Epithelial cell of esophagus (primary cell): ENCODE data around the gene PAQR6.

ENCODE experiments used
- DNase-seq: peaks from one replicate; pipeline ENCODE4 v3.0.0; 2010; ENCODE audit warnings: low read depth
- H3K4me3 ChIP-seq: 2 replicates; pipeline ENCODE4 v1.5.1; 2011; ENCODE audit warnings: mild to moderate bottlenecking, low read length, control low read depth
- TF ChIP-seq, protein P1 (sequence below): IDR thresholded peaks from 2 replicates; pipeline ENCODE4 v1.5.1; 2011; ENCODE audit warnings: low read depth, mild to moderate bottlenecking, low read length, control low read depth, inconsistent platforms; ENCODE audit not compliant: insufficient read depth; ENCODE audit errors: missing control alignments

PAQR6 gene

GRCh38 chr1:156233426-156234127, 14.3 kb downstream of the PAQR6 start:
- peak; percentile 44 for DNase-seq
- H3K4me3 ChIP-seq, result no peak overlapping the region
- TF ChIP-seq, protein P1, sequence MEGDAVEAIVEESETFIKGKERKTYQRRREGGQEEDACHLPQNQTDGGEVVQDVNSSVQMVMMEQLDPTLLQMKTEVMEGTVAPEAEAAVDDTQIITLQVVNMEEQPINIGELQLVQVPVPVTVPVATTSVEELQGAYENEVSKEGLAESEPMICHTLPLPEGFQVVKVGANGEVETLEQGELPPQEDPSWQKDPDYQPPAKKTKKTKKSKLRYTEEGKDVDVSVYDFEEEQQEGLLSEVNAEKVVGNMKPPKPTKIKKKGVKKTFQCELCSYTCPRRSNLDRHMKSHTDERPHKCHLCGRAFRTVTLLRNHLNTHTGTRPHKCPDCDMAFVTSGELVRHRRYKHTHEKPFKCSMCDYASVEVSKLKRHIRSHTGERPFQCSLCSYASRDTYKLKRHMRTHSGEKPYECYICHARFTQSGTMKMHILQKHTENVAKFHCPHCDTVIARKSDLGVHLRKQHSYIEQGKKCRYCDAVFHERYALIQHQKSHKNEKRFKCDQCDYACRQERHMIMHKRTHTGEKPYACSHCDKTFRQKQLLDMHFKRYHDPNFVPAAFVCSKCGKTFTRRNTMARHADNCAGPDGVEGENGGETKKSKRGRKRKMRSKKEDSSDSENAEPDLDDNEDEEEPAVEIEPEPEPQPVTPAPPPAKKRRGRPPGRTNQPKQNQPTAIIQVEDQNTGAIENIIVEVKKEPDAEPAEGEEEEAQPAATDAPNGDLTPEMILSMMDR, result no peak

GRCh38 chr1:156232201-156232894, 15.5 kb downstream of the PAQR6 start:
- TF ChIP-seq, protein P1, result no peak
- DNase-seq, result no peak
- H3K4me3 ChIP-seq, result no peak overlapping the region

GRCh38 chr1:156230473-156230837, 17.4 kb downstream of the PAQR6 start:
- H3K4me3 ChIP-seq, result no peak overlapping the region
- TF ChIP-seq, protein P1, result no peak
- no peak for DNase-seq

DNA sequence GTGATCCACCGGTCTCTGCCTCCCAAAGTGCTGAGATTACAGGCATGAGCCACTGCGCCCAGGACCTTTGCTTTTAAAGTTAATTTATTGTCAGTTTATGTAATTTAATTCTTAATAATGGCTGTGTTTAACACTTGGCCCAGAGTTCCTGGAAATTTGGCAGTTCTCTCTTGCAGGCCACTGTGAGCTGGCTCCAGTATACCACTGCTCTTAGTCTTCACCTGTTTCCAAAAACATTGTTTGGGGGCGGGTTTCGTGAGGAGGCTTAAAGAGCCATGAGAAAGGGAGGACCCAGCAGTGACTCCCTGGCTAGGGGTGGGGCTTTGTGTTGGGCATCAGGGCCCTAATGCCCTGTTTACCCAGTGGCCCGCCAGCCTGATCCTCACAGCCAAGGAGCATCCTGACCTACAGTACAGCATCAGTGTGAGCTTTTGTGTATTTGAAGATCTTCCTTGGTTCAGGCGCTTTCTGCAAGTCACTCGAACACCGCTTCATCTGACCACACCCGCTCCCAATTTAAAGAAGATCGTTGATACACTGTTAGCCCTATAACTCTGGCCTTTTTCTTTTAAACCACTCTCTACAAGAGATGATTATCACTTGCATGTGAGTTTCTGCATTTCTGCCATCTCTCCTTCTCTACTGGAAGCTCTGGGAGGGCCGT, 17.9 kb downstream of the PAQR6 start:
- H3K4me3 ChIP-seq, result no peak overlapping the region
- TF ChIP-seq, protein P1, result no peak
- DNase-seq, result no peak

- DNase-seq, result no peak
- no peak overlapping the region for H3K4me3 ChIP-seq
- TF ChIP-seq, protein P1, result no peak
Observed at GRCh38 chr1:156228501-156228900, 19.4 kb downstream of the PAQR6 start.

GRCh38 chr1:156226782-156227181, 21.1 kb downstream of the PAQR6 start:
- H3K4me3 ChIP-seq, result no peak overlapping the region
- TF ChIP-seq, protein P1, result no peak
- no peak for DNase-seq
